ENCODE measurements around the gene PARVA. TPM values are rescaled to one million over a fixed set of nuclear protein-coding genes. Genes with fewer than 3 reads are reported as not detected.

PARVA gene
- total and polyA plus RNA-seq, 2 of the 8 experiments (the other 6 are each of a cell fraction or from before 2014, with no cell fraction given): 3.1 to 13.5 TPM

DNA sequence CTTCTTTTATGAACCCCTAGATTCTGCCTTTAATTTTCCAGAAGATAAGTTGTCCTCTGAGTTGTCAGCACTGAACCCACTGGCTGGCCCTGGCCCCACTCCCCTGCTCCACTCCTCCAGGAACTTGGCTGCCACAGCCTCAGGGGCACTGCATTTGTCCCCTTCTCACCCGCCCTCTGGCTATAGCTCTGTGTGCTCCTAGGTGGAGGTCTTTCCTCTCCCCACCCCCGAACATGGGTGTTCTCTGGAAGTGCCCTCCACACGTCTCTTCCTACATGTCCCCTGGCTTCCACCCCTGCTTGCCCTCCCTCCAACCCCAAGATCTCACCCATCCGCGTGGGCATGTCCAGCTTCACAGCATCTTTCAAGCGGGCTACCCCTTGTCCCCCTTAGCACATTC is 159.2 kb downstream of the PARVA start:
- WGBS, 2 experiments (ENCODE audit: extremely low coverage in 1 of 2, insufficient coverage in 1 of 2, insufficient read length in 1 of 2, insufficient replicate concordance in 2 of 2, low coverage in 1 of 2, low lambda C conversion rate in 2 of 2, missing lambda C conversion rate in 1 of 2): 87% methylated on average over 6 of the region's 6 CpGs; no CpG with 5 or more reads in 1 of the 2 experiments
- no peak overlapping the region for H2BK5ac ChIP-seq (ENCODE audit: low read depth, low read length)
- no peak overlapping the region for H3K4me2 ChIP-seq (ENCODE audit: insufficient read depth in 1 of 2, low read depth in 2 of 2, low read length in 2 of 2)
- H2AK5ac ChIP-seq (ENCODE audit: low read depth, low read length): no peak overlapping the region
- no peaks in the 10 kb centered on the region for H3K36me3 ChIP-seq (ENCODE audit: control insufficient read depth in 2 of 4, insufficient read depth in 4 of 4, low read length in 3 of 4)
- H3K79me2 ChIP-seq (ENCODE audit: control insufficient read depth in 1 of 2, insufficient read depth in 2 of 2, low read length in 2 of 2): no peaks in the 10 kb centered on the region
- H3K4me3 ChIP-seq (ENCODE audit: extremely low read depth in 1 of 4, insufficient read depth in 2 of 4, low read depth in 3 of 4, low read length in 4 of 4): no peak overlapping the region
- H2AFZ ChIP-seq (ENCODE audit: low read length): no peak overlapping the region
- H3K79me1 ChIP-seq (ENCODE audit: low read depth, low read length): no peaks in the 10 kb centered on the region
- no peak overlapping the region for H3K9ac ChIP-seq (replicated peaks in 1 of 4; ENCODE audit: extremely low read depth in 1 of 4, low read depth in 3 of 4, low read length in 3 of 4)
- H2BK15ac ChIP-seq (ENCODE audit: low read length): no peak overlapping the region
- CTCF ChIA-PET (ENCODE audit: partially characterized antibody): interaction anchor here (0.9 to 1.8 kb wide), 3 partner anchors 21 to 249 kb away, joined by 3 to 5 read pairs (median 3); no protein-coding TSS in a partner anchor
- no peaks in the 10 kb centered on the region for H4K20me1 ChIP-seq (replicated peaks in 1 of 2; ENCODE audit: control insufficient read depth in 1 of 2, insufficient read depth in 2 of 2, low read length in 2 of 2)
- H2BK120ac ChIP-seq (replicated peaks; ENCODE audit: low read depth, low read length): no peak overlapping the region
- no peak overlapping the region for H3K56ac ChIP-seq (replicated peaks; ENCODE audit: insufficient read length, low read depth, low read length)
- no peak overlapping the region for H3K4ac ChIP-seq (replicated peaks; ENCODE audit: insufficient read length, low read depth, low read length)
- H3K18ac ChIP-seq (ENCODE audit: extremely low read depth, low read length): no peak overlapping the region
- H2BK12ac ChIP-seq (ENCODE audit: low read depth, low read length): no peak overlapping the region
- no peak overlapping the region for H4K91ac ChIP-seq (replicated peaks; ENCODE audit: insufficient read length, low read length)
- no peaks in the 10 kb centered on the region for H3K27me3 ChIP-seq (replicated peaks in 1 of 4; ENCODE audit: control insufficient read depth in 3 of 4, extremely low read depth in 1 of 4, insufficient read depth in 3 of 4, low read length in 3 of 4)
- no peak overlapping the region for H4K5ac ChIP-seq (ENCODE audit: insufficient read length, low read depth, low read length)
- no peak overlapping the region for H3K14ac ChIP-seq (ENCODE audit: insufficient read length)
- POLR2A ChIA-PET (ENCODE audit: partially characterized antibody): no interaction called here
- TF ChIP-seq, protein P1, sequence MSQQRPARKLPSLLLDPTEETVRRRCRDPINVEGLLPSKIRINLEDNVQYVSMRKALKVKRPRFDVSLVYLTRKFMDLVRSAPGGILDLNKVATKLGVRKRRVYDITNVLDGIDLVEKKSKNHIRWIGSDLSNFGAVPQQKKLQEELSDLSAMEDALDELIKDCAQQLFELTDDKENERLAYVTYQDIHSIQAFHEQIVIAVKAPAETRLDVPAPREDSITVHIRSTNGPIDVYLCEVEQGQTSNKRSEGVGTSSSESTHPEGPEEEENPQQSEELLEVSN (IDR thresholded peaks at IDR 0.05): no peak
- no peak for TF ChIP-seq RBBP5 (IDR thresholded peaks at IDR 0.05; ENCODE audit: borderline replicate concordance, low read depth, low read length)
- no peak for TF ChIP-seq CHD2 (IDR thresholded peaks at IDR 0.05; ENCODE audit: low read length)
- no peak for TF ChIP-seq KDM5A (IDR thresholded peaks at IDR 0.05; ENCODE audit: low read length)
- DNase-seq (ENCODE audit: low read depth in 1 of 2, low spot score in 2 of 2) (no peak), FAIRE-seq (no peak)
- H3K23me2 ChIP-seq (ENCODE audit: low read depth, low read length): no peaks in the 10 kb centered on the region
- H4K8ac ChIP-seq (ENCODE audit: extremely low read depth, insufficient read depth, low read length): no peak overlapping the region
- H3K23ac ChIP-seq (ENCODE audit: insufficient read length): no peak overlapping the region
- no peak overlapping the region for H2BK20ac ChIP-seq (ENCODE audit: low read length)
- H3K27ac ChIP-seq (ENCODE audit: low read depth, low read length): no peak overlapping the region
- H3K9me3 ChIP-seq (ENCODE audit: insufficient read depth in 2 of 2, low read depth in 1 of 2, low read length in 1 of 2): no peaks in the 10 kb centered on the region
- H3K4me1 ChIP-seq (replicated peaks in 1 of 4; ENCODE audit: control insufficient read depth in 3 of 4, insufficient read depth in 4 of 4, low read length in 3 of 4): no peaks in the 10 kb centered on the region

Data from H1 (cell line).